CD4-positive, alpha-beta T cell treated with Interleukin-4 for 4 hours (primary cell): Measurements from ENCODE around the gene ARL6IP6.
"Not testable (repeated sequence)": the region's sequence is repeated elsewhere in the genome, so short reads cannot be mapped to it uniquely, and the experiment has no call there.

Experiments
- DNase-seq: peaks from one replicate; pipeline ENCODE4 v3.0.0-alpha.2; 2020

The ARL6IP6 gene

DNA sequence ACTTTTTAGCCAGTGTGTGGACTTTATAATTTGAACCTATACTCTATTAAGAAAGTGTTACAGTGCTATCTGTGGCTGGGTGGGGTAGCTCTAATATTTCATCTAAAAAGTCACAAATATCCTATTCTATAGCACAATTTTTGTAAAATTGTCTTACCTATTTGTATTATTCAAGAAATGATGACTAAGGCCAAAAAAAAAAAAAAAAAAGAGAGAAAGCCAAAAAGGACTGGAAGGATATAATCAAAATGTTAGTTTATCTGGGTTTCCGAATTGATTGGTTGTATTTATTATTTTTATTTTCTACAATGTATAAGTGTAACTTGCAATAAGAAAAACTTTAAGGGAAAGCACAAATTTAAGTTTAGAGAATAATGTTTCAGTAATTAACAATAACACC lies 5.5 kb downstream of the ARL6IP6 start:
- no peak for DNase-seq

- DNase-seq, result peak; percentile 45
These were observed 11.4 kb downstream of the ARL6IP6 start for GRCh38 chr2:152729844-152730243.

DNA sequence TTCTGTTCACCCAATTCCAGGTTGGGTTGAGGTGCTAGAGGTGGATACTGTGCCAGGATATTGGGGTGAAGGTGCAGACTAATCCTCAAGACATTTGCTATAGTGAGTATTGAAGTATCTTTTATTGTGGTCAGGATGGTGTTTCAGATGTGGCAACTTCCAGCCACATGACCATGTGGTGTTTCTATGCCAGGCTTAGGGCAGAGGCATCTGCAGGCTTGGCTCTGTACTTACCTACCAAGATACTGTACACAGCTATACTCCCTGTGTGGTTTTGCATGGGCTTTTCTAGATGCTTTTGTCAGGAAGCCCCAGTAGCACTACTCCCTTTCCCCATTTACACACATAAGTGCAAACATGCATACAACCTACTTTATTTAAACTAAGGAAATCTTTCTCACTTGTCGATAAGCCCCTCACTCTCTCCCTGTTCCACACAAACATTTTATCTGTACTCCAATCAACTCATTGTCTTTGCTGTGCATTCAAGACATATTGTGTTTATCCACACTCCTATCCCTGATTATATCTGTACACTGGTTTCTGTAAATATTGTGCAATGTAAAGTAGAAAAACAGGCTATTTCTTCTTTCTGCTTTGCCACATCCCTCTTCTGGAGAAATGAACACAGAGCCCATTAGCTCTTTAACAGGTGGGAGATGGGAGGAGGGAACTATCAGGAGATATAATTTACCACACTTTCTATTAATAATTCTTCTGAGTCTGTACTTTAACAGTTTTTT lies 12.3 kb downstream of the ARL6IP6 start:
- peak; percentile 81 for DNase-seq

- not testable (repeated sequence) for DNase-seq
These were observed 19.1 kb downstream of the ARL6IP6 start for GRCh38 chr2:152737509-152737908.

GRCh38 chr2:152738438-152738837 lies 20.0 kb downstream of the ARL6IP6 start:
- DNase-seq, result no peak

DNA sequence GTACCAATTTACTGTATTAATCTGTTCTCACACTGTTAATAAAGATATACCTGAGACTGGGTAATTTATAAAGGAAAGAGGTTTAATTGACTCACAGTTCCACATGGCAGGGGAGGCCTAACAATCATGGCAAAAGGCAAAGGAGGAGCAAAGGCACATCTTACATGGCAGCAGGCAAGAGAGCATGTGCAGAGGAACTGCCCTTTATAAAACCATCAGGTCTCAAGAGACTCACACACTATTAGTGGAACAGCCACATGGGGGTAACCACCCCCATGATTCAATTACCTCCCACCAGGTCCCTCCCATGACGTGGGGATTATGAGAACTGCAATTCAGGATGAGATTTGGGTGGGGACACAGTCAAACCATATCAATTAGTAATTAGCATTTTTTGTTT lies 21.3 kb downstream of the ARL6IP6 start:
- not testable (repeated sequence) for DNase-seq

DNA sequence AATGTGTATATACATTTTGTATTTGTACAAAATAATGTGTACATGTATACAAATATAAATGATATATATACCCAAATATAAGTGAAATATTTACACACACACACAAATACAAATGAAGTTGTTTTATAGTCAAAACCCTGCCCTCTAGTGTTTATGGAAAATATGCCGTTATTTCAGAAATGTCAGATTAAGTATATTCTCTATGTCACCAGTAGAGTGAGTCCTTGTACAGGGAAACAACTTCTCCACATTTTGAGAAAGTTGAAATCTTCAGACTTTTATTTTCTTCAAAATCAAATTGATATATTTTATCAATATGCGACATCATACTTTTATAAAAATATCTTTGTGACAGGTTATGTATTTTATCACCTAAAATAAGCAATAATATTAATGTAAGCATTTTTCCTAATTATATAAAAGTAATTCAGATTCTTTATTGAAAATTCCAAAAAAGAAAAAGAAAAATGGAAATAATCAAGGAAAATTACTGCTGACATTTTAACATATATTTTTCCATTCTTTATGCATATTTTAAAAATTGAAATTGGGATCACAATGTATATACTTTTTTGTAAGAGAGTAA lies 22.4 kb downstream of the ARL6IP6 start:
- DNase-seq, result peak; percentile 75

DNA sequence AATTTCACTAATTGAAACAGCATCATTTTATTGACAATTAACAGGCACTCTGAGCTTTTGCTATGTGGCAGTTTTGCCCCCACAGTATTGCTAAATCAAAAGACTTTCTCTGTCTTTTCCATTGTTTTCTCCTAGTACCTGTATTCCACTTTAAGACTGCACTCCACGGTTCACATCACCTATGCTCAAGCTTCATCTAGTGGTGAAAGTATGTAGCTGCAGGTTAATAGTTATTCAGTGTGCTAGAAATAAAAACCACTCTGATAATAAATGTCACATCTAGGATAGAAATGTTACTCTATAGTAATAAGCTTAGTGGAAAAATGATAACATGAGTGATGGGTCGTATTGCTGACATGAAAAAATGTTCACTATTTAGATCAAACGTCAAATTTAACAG lies 24.6 kb downstream of the ARL6IP6 start:
- DNase-seq, result no peak

DNA sequence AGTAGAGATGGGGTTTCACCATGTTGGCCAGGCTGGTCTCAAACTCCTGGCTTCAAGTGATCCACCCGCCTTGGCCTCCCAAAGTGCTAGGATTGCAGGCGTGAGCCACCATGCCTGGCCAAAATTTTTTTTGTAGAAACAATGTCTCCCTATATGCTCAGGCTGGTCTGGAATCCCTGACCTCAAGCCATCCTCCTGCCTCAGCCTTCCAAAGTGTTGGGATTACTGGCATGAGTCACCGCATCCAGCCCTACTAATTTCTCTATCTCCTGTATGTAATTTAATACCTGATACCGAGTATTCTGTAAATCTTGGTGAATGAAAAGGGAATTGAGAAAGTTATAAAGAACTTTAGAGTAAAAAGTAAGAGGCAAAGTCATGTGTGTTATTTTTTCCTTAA lies 29.3 kb downstream of the ARL6IP6 start:
- DNase-seq, result not testable (repeated sequence)

GRCh38 chr2:152755029-152755428 lies 36.6 kb downstream of the ARL6IP6 start:
- DNase-seq, result no peak

DNA sequence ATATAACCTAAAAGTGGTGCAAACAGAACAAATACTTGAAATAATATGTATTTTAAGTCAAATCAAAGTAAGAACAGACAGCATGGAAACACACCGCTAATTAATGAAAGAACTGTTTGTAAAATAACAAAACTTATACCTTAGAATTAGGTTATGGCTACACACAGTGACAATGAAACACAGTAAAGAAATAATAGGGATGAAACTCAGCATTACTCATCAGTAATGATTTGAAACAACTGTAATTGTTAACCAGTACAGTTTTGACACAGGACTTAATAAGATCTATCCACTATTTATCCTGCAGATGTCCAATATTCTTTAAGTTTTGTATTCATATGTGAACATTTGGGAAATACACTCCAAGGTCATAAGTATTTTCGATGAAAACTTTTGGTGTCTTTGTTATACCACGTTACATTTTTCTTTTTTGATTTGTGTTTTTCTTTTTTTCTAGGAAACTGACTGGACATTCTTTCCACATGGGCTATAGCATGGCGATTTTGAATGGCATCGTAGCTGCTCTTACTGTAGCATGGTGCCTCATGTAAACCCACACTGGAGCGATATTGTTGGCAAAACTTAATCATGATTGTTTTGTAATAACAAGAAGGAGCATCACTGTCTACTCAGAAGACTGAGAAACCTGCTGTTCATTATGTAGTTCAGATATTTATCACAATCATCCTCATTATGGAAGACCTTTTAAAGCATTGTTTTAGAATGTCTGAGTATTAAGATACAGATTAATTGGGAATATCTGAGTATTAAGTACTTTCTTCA lies 41.1 kb downstream of the ARL6IP6 start:
- no peak for DNase-seq

DNA sequence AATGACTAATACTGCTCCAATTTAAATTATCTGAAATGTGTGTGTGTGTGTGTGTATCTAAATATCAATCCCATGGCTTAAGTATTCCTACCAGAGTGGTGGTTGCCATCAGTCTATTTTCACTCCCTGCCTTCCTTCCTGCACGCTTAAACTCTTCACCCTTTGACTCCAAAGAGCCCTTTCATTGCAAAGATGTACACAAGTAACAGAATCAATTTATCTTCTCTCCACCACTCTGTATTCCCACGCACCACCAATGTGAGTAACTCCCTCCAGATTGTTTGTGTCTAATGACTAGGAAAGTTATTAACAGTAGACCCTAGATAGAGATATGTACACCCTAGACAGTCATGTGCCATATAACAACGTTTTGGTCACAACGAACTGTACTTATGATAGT lies 42.8 kb downstream of the ARL6IP6 start:
- no peak for DNase-seq

DNA sequence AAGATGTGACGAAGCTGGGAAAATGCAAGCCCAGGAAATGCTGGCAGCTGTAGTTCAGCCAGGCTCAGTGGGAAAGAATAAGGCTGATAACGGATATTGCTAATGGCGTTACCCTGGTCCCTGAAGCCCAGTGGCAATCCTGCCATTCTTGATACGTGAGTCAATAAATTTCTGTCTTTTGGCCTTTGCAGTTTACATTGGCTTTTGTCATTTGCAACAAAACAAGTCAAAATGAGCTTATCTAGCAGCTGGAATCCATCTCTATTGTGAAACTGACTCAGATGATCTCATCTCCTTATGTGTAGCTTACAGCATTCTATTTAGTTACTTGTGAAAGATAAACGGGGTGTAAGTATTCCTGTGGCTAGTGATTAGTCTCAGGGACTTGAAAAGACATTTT lies 43.8 kb downstream of the ARL6IP6 start:
- DNase-seq, result no peak

- DNase-seq, result not testable (repeated sequence)
These were observed 44.8 kb downstream of the ARL6IP6 start for GRCh38 chr2:152763208-152763607.

DNA sequence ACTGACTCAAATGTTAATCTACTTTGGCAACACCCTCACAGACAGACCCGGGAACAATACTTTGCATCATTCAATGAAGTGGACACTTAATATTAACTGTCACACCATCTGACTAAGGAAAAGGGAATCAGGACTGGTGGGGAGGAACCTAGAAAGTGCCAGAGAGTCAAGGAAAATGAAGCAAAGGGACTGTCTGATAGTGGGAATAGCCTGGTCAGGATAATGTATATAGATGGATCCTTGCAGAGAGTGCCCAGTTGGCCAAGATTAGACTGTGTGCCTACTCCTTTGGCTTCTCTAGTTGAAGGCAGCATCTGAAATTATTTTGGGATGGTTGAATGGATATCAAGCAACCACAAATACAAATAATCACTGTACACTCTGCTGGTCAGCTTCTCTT lies 45.2 kb downstream of the ARL6IP6 start:
- no peak for DNase-seq

GRCh38 chr2:152766928-152767327 lies 48.5 kb downstream of the ARL6IP6 start:
- DNase-seq, result no peak

- no peak for DNase-seq
These were observed 62.8 kb downstream of the ARL6IP6 start for GRCh38 chr2:152781175-152781574.

- DNase-seq, result no peak
These were observed 63.8 kb downstream of the ARL6IP6 start for GRCh38 chr2:152782171-152782570.

- DNase-seq, result no peak
These were observed 72.5 kb downstream of the ARL6IP6 start for GRCh38 chr2:152790883-152791282.

GRCh38 chr2:152791979-152792378 lies 73.6 kb downstream of the ARL6IP6 start:
- DNase-seq, result no peak

DNA sequence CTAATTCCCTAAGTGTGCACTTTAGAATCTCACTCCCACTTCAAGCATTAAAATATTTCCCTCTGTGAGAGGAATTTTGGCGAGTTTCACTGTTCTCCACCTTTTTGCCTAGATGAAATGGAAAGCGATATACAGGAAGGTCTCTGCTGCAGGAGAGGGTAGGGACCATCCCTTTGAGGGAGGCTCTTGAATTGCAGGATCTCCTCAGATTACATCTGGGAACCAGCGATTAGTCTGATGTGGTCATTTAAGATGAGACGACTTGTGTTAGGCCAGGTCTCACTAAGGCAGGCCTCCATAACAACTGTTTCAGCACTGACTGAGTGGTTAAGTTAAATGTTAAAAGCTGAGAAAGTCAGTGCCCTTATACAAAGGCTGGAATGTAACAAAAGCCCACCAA lies 74.6 kb downstream of the ARL6IP6 start:
- no peak for DNase-seq

DNA sequence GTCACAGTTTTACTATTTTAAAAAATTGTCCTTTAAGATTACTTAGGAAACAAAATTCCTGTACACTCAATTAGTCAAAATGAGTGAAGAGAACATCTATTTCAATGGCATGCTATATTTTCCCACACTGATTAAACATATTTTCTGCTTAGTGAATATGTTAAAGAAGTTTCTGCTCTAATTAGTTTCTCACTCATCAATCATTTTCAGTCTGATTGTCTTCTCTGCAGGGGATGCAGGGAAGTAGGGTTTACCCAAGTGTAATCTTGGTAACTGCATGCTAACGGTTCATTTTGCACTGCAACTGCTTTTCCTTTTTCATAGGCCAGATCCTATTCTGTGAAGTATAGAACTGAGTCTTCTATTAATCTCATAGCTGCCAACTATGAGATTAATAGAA lies 78.5 kb downstream of the ARL6IP6 start:
- DNase-seq, result no peak

DNA sequence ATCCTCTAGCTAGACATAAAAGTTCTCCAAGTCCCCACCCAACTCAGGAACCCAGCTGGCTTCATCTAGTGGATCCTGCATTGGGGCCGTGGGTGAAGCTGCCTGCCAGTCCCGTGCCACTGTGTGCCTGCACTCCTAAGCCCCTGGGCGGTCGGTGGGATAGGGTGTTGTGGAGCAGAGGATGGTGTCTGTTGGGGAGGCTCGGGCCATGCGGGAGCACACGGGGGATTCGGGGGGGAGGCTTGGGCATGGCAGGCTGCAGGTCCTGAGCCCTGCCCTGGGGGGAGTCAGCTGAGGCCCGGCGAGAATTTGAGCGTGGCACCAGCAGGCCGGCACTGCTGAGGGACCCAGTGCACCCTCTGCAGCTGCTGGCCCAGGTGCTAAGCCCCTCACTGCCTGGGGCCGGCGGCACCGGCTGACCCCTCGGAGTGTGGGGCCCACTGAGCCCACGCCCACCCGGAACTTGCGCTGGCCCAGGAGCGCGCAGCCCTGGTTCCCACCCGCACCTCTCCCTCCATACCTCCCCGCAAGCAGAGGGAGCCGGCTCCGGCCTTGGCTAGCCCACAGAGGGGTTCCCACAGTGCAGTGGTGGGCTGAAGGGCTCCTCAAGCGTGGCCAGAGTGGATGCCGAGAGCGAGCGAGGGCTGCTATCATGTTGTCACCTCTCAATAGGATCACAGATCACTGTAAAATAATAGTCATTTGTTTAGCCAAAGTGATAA lies 86.4 kb downstream of the ARL6IP6 start:
- DNase-seq, result no peak
